Measurements from ENCODE around the gene TMSB4X. TPM values are rescaled to one million over a fixed set of nuclear protein-coding genes. Genes with fewer than 3 reads are reported as not detected.
"Not testable (repeated sequence)": the region's sequence is repeated elsewhere in the genome, so short reads cannot be mapped to it uniquely, and the experiment has no call there.

TMSB4X gene
- total RNA-seq, 1 experiment from 2014 or later = 2,595 TPM

DNA sequence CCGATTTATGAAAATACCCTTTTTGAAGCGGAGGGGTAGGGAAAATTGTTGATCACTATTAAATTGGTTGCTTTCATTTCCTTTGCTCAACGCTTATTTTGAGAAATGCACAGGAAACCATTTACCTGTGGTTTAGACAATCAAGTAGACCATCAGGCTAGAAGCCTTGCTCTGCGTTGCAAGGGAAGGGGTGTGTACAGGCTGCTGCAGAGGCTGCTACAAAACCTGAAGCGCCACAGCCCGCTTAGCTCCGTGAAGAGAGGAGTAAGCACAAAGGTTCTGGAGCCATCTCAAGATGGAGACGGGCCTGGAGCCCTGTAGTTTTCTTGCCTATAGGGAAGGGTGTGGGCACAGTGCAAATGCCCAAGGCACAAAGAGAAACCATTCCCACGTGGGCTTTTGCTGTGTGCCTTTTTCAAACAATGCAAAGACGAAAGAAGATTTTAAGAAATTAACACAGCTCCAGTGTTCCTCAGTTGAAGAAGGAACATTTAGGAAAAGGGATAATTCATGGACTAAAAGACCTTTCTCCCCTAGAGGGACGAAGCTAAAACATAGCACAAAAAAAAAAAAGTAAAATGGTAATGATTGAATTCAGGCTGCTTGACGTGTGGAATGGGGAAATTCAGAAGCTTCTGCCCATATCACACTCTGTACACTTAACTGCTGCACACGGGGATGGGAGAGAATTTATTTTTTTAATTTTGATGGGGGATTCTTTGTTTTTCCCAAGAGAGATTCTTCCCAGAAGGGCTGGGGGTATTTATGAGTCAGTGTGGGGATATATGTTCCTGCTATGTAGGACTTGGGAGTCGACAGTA, 3.5 kb downstream of the TMSB4X start (continued):
- TF ChIP-seq FOXJ3 (CRISPR knock-in tag; IDR thresholded peaks at IDR 0.05; ENCODE audit: borderline replicate concordance) = no peak
- peak; percentile 93 for TF ChIP-seq EMX1 (CRISPR knock-in tag; IDR thresholded peaks at IDR 0.05)
- TF ChIP-seq JUN (CRISPR knock-in tag; IDR thresholded peaks at IDR 0.05) = no peak

DNA sequence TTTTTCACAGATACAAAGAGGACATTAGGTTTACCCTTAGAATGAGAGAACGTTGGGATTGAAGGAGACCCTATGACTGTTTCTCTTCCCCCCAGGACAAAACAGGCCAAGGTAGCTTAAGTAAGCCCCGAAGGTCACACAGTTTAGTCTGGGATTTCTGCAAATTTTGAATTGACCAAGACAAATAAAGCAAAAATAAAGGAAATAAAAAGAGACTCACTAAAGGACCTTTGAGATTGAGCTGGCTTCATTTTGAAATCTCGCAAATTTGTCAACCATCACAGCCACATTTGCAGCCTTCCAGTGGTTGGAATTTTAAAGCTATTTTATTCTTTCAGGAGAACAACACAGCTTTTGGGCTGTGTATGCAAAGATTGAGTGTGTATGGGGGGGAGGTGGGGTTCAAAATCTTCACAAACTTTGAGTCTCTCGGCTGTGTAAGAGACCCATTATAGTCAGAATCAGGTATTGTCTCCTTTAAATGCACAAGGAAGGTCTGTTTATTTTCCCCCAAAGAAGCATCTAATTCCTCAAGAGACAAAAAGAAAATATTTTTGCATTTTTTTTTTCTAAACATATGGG, 4.2 kb downstream of the TMSB4X start:
- ATAC-seq = 0 out of 2 replicates have a peak, but pooled peaks have one; percentile 2
- CTCF ChIA-PET = interaction anchor here (2.1 kb wide), 1 partner anchor 32 kb away, joined by 10 read pairs; no protein-coding TSS in a partner anchor
- TF ChIP-seq ZNF263 (CRISPR knock-in tag; IDR thresholded peaks at IDR 0.05; ENCODE audit: low read depth) (no peak), IRF2 (CRISPR knock-in tag; IDR thresholded peaks at IDR 0.05; ENCODE audit: borderline replicate concordance, low read depth) (no peak), NFE2L1 (CRISPR knock-in tag; IDR thresholded peaks at IDR 0.05) (no peak), ZNF219 (CRISPR knock-in tag; IDR thresholded peaks at IDR 0.05; ENCODE audit: borderline replicate concordance) (no peak), FOXK1 (CRISPR knock-in tag; IDR thresholded peaks at IDR 0.05) (no peak), NR3C1 (CRISPR knock-in tag; conservative IDR thresholded peaks at IDR 0.05; ENCODE audit: low read depth) (no peak)
- TF ChIP-seq, protein P1, sequence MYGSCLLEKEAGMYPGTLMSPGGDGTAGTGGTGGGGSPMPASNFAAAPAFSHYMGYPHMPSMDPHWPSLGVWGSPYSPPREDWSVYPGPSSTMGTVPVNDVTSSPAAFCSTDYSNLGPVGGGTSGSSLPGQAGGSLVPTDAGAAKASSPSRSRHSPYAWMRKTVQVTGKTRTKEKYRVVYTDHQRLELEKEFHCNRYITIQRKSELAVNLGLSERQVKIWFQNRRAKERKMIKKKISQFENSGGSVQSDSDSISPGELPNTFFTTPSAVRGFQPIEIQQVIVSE (CRISPR knock-in tag; IDR thresholded peaks at IDR 0.05; ENCODE audit: borderline replicate concordance) = no peak
- TF ChIP-seq, protein P2, sequence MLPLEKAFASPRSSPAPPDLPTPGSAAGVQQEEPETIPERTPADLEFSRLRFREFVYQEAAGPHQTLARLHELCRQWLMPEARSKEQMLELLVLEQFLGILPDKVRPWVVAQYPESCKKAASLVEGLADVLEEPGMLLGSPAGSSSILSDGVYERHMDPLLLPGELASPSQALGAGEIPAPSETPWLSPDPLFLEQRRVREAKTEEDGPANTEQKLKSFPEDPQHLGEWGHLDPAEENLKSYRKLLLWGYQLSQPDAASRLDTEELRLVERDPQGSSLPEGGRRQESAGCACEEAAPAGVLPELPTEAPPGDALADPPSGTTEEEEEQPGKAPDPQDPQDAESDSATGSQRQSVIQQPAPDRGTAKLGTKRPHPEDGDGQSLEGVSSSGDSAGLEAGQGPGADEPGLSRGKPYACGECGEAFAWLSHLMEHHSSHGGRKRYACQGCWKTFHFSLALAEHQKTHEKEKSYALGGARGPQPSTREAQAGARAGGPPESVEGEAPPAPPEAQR (CRISPR knock-in tag; IDR thresholded peaks at IDR 0.05) = no peak

DNA sequence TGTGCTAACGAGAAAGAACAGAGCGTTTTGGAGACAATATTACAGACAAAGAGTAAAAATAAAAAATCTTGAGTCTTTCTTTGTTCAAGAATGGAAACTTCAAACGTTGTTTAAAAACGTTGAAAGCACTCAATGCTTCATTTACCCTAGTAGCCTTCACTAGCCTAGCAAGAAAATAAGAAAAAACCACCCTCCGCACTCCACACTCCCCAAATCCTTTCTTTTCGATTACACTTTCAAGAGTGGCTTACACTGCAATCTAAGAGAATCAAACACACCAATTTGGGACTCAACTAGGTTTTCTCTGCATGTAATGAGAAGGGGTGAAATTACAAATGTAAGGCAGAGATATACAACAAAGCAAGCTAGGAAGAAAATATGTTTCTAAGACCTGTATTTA, 4.7 kb downstream of the TMSB4X start:
- no peak for TF ChIP-seq FOXJ3 (CRISPR knock-in tag; IDR thresholded peaks at IDR 0.05; ENCODE audit: borderline replicate concordance)
- CTCF ChIA-PET = interaction anchor here (2.1 kb wide), 1 partner anchor 33 kb away, joined by 10 read pairs; no protein-coding TSS in a partner anchor
- H3K27ac Mint-ChIP-seq = no peak overlapping the region; the same call in 1 of the 2 replicates
- ATAC-seq (no peak), DNase-seq (ENCODE audit: low spot score) (no peak)
- H3K4me1 Mint-ChIP-seq = peaks cover 30% of the 10 kb centered on the region
- POLR2A ChIA-PET = interaction anchor here (0.9 to 1.4 kb wide), 3 partner anchors 33 to 509 kb away, joined by 4 read pairs; no protein-coding TSS in a partner anchor
- H3K27me3 Mint-ChIP-seq (ENCODE audit: low read depth) = no peaks in the 10 kb centered on the region
- no peaks in the 10 kb centered on the region for H3K9me3 Mint-ChIP-seq
- peaks cover 26% of the 10 kb centered on the region for H3K36me3 Mint-ChIP-seq
- no peak overlapping the region for H3K4me3 Mint-ChIP-seq

More for the DNA sequence above, 4.2 kb downstream of the TMSB4X start:
- H3K27ac Mint-ChIP-seq = peak overlapping the region; percentile 94
- H3K27me3 Mint-ChIP-seq (ENCODE audit: low read depth) = no peaks in the 10 kb centered on the region
- no peak for DNase-seq (ENCODE audit: low spot score)
- peaks cover 26% of the 10 kb centered on the region for H3K36me3 Mint-ChIP-seq
- H3K4me1 Mint-ChIP-seq = peaks cover 32% of the 10 kb centered on the region
- no peak overlapping the region for H3K4me3 Mint-ChIP-seq
- POLR2A ChIA-PET = interaction anchor here (0.6 to 2.0 kb wide), 6 partner anchors 219 to 553 kb away, joined by 3 to 6 read pairs (median 4); no protein-coding TSS in a partner anchor
- H3K9me3 Mint-ChIP-seq = no peaks in the 10 kb centered on the region

DNA sequence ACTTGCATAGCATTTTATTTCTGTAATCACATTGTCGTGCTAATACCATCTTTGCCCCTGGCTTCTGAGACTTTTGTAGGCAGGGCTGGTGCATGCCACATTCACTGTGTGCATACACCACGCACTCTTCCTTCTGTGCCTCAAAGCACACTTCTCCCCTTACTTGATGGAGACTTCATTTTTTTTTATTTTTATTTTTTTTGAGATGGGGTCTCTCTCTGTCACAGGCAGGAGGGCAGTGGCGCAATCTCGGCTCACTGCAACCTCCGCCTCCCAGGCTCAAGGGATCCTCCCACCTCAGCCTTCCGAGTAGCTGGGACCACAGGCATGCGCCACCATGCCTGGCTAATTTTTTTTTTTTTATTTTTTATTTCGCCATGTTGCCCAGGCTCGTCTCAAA, 5.1 kb downstream of the TMSB4X start:
- POLR2A ChIA-PET = interaction anchor here (0.9 kb wide), 1 partner anchor 34 kb away, joined by 4 read pairs; no protein-coding TSS in a partner anchor
- peaks cover 30% of the 10 kb centered on the region for H3K4me1 Mint-ChIP-seq
- H3K4me3 Mint-ChIP-seq; DNase-seq (ENCODE audit: low spot score); CTCF ChIA-PET; H3K27me3 Mint-ChIP-seq (ENCODE audit: low read depth); ATAC-seq; H3K9me3 Mint-ChIP-seq; H3K27ac Mint-ChIP-seq: not testable (repeated sequence)
- peaks cover 25% of the 10 kb centered on the region for H3K36me3 Mint-ChIP-seq

DNA sequence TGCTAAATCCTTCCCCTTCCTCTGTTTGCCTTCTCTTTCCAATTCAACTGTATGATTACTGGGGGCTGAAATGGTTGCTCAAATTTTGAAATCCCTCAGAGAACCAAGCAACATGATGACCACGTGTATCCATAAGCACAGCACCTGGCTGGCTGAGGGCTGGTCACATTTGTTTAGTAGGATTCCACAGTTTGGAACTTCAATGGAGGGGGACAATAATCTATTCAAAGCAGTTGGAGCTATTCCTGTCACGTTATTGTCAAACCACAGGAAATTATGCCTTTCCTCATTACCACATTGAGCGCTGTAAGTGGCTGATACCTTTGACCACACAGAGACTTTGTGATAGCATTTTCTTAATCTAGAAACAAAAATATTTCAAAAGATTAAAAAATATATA, 7.0 kb downstream of the TMSB4X start:
- Mint-ChIP-seq H3K27ac (no peak overlapping the region; the same call in 1 of the 2 replicates), H3K9me3 (peaks cover 12% of the 10 kb centered on the region), H3K4me1 (peaks cover 29% of the 10 kb centered on the region), H3K4me3 (no peak overlapping the region), H3K36me3 (peaks cover 17% of the 10 kb centered on the region), H3K27me3 (ENCODE audit: low read depth) (peaks cover 1% of the 10 kb centered on the region)
- DNase-seq (ENCODE audit: low spot score) (no peak), ATAC-seq (no peak)
- ChIA-PET CTCF (no interaction called here), POLR2A (no interaction called here)
- TF ChIP-seq, protein P2 (CRISPR knock-in tag; IDR thresholded peaks at IDR 0.05) = no peak
- TF ChIP-seq MXD4 (CRISPR knock-in tag; IDR thresholded peaks at IDR 0.05; ENCODE audit: borderline replicate concordance) = no peak
- no peak for TF ChIP-seq ESRRA (CRISPR knock-in tag; IDR thresholded peaks at IDR 0.05; ENCODE audit: borderline replicate concordance)
- TF ChIP-seq ELF4 (CRISPR knock-in tag; IDR thresholded peaks at IDR 0.05; ENCODE audit: low read depth) = no peak
- TF ChIP-seq, protein P3, sequence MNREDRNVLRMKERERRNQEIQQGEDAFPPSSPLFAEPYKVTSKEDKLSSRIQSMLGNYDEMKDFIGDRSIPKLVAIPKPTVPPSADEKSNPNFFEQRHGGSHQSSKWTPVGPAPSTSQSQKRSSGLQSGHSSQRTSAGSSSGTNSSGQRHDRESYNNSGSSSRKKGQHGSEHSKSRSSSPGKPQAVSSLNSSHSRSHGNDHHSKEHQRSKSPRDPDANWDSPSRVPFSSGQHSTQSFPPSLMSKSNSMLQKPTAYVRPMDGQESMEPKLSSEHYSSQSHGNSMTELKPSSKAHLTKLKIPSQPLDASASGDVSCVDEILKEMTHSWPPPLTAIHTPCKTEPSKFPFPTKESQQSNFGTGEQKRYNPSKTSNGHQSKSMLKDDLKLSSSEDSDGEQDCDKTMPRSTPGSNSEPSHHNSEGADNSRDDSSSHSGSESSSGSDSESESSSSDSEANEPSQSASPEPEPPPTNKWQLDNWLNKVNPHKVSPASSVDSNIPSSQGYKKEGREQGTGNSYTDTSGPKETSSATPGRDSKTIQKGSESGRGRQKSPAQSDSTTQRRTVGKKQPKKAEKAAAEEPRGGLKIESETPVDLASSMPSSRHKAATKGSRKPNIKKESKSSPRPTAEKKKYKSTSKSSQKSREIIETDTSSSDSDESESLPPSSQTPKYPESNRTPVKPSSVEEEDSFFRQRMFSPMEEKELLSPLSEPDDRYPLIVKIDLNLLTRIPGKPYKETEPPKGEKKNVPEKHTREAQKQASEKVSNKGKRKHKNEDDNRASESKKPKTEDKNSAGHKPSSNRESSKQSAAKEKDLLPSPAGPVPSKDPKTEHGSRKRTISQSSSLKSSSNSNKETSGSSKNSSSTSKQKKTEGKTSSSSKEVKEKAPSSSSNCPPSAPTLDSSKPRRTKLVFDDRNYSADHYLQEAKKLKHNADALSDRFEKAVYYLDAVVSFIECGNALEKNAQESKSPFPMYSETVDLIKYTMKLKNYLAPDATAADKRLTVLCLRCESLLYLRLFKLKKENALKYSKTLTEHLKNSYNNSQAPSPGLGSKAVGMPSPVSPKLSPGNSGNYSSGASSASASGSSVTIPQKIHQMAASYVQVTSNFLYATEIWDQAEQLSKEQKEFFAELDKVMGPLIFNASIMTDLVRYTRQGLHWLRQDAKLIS (CRISPR knock-in tag; IDR thresholded peaks at IDR 0.05; ENCODE audit: borderline replicate concordance) = no peak
- TF ChIP-seq FOXK1 (CRISPR knock-in tag; IDR thresholded peaks at IDR 0.05) = no peak
